ENCODE results near the gene SPG11. TPM values are rescaled to one million over a fixed set of nuclear protein-coding genes. Genes with fewer than 3 reads are reported as not detected.

SPG11 gene
- total and polyA plus RNA-seq, 2 of the 13 experiments (the other 11 are each of a cell fraction or from before 2014, with no cell fraction given), result 31.5 to 40.7 TPM

DNA sequence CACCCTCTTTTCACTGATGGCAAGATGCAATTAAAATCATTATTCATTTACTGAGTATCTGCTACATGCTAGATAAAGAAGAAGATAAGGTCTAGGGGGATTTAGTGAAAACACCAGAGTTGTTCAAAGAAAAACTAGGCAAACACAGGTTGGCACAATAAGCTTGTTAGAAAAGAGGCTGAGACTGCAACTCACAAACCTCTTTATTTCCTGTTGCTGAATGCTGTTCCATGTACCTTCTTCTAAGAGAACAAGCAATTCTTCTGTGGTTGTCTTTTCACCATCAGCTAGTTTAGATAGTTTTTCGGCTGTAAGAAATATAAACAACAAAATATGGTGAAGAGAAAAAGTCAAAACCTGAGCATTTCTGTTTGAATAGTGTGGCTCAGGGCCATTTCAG, 65.4 kb downstream of the SPG11 start (continued):
- TF ChIP-seq, protein P1, sequence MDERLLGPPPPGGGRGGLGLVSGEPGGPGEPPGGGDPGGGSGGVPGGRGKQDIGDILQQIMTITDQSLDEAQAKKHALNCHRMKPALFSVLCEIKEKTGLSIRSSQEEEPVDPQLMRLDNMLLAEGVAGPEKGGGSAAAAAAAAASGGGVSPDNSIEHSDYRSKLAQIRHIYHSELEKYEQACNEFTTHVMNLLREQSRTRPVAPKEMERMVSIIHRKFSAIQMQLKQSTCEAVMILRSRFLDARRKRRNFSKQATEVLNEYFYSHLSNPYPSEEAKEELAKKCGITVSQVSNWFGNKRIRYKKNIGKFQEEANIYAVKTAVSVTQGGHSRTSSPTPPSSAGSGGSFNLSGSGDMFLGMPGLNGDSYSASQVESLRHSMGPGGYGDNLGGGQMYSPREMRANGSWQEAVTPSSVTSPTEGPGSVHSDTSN (CRISPR knock-in tag; IDR thresholded peaks at IDR 0.05), result no peak
- TF ChIP-seq, protein P2, sequence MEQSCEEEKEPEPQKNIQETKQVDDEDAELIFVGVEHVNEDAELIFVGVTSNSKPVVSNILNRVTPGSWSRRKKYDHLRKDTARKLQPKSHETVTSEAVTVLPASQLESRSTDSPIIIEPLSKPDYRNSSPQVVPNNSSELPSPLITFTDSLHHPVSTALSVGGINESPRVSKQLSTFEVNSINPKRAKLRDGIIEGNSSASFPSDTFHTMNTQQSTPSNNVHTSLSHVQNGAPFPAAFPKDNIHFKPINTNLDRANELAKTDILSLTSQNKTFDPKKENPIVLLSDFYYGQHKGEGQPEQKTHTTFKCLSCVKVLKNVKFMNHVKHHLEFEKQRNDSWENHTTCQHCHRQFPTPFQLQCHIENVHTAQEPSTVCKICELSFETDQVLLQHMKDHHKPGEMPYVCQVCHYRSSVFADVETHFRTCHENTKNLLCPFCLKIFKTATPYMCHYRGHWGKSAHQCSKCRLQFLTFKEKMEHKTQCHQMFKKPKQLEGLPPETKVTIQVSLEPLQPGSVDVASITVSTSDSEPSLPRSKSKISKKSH (CRISPR knock-in tag; IDR thresholded peaks at IDR 0.05; ENCODE audit: borderline replicate concordance), result no peak
- TF ChIP-seq FOXK1 (CRISPR knock-in tag; IDR thresholded peaks at IDR 0.05; ENCODE audit: borderline replicate concordance, low read depth), result no peak
- TF ChIP-seq MIER2 (CRISPR knock-in tag; IDR thresholded peaks at IDR 0.05), result no peak

DNA sequence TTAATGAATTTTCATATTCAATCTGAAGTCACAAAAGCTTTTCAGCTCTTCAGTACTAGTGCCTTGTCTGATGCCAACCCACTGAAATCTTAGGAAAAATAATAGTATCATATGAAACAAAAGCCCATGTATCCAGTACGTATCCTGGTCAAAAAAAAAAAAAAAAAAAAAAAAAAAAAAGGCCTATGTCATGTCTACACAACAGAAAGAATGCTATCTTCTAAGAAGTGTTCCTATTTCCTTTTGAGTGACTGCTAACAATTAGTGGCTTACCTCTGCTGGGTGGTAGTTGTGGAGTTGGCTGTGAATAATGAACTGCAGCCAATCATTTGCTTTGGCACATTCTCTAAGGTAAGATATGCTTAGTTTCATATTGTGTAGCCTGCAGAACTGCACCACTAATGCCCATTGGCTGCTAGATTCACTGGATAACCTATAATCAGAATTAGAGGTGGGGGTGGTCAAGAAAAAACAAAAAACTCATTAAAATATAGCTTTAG, 66.9 kb downstream of the SPG11 start:
- Histone ChIP-seq H3K4me1 (ENCODE audit: insufficient read depth, low read length) (no peaks in the 10 kb centered on the region), H3K27me3 (ENCODE audit: control insufficient read depth in 1 of 2, insufficient read depth in 2 of 2, low read length in 2 of 2) (no peaks in the 10 kb centered on the region), H2AFZ (ENCODE audit: low read length) (no peak overlapping the region), H4K20me1 (ENCODE audit: insufficient read depth, low read length) (no peaks in the 10 kb centered on the region), H3K4me3 (replicated peaks in 1 of 3; ENCODE audit: insufficient read depth in 1 of 3, low read depth in 2 of 3, low read length in 3 of 3) (no peak overlapping the region), H3K4me2 (ENCODE audit: low read depth, low read length) (no peak overlapping the region), H3K27ac (ENCODE audit: extremely low read length, insufficient read depth, low read length) (no peak overlapping the region), H3K79me2 (ENCODE audit: insufficient read depth, low read length) (no peaks in the 10 kb centered on the region), H3K9ac (ENCODE audit: insufficient read depth, low read depth, low read length) (no peak overlapping the region), H3K9me3 (ENCODE audit: low read length) (no peaks in the 10 kb centered on the region), H3K36me3 (replicated peaks in 1 of 2; ENCODE audit: control insufficient read depth in 1 of 2, insufficient read depth in 2 of 2, low read length in 2 of 2) (peaks cover 9 to 43% of the 10 kb centered on the region in 2 experiments)
- CTCF ChIA-PET (ENCODE audit: low intra/inter-chr PET ratio, low total read pairs), result no interaction called here
- in situ Hi-C loops (cut with HindIII; ENCODE audit: extremely low pct_ligation_motif_present, low pct_unique_long_range_greater_than_20kb), result loop anchor here (25.0 kb wide), 1 partner anchor 316 kb away; no protein-coding TSS in a partner anchor
- FAIRE-seq (no peak), DNase-seq (ENCODE audit: low spot score) (no peak), ATAC-seq (no peak)
- no TSS peak for BruUV-seq (replicated peaks)
- POLR2A ChIA-PET, result no interaction called here
- WGBS (ENCODE audit: low lambda C conversion rate), result 88% methylated on average over 1 of the region's 1 CpG
- intact Hi-C loops (cut with micrococcal nuclease; ENCODE audit: unreplicated experiment), result no loop called here
- TF ChIP-seq ZSCAN21 (CRISPR knock-in tag; IDR thresholded peaks at IDR 0.05; ENCODE audit: borderline replicate concordance) (no peak), FIP1L1 (IDR thresholded peaks at IDR 0.05; ENCODE audit: borderline replicate concordance, insufficient read depth, low read depth, low read length) (no peak), MXD4 (CRISPR knock-in tag; IDR thresholded peaks at IDR 0.05) (no peak), ZNF329 (CRISPR knock-in tag; IDR thresholded peaks at IDR 0.05; ENCODE audit: low read depth) (no peak)
- TF ChIP-seq, protein P3, sequence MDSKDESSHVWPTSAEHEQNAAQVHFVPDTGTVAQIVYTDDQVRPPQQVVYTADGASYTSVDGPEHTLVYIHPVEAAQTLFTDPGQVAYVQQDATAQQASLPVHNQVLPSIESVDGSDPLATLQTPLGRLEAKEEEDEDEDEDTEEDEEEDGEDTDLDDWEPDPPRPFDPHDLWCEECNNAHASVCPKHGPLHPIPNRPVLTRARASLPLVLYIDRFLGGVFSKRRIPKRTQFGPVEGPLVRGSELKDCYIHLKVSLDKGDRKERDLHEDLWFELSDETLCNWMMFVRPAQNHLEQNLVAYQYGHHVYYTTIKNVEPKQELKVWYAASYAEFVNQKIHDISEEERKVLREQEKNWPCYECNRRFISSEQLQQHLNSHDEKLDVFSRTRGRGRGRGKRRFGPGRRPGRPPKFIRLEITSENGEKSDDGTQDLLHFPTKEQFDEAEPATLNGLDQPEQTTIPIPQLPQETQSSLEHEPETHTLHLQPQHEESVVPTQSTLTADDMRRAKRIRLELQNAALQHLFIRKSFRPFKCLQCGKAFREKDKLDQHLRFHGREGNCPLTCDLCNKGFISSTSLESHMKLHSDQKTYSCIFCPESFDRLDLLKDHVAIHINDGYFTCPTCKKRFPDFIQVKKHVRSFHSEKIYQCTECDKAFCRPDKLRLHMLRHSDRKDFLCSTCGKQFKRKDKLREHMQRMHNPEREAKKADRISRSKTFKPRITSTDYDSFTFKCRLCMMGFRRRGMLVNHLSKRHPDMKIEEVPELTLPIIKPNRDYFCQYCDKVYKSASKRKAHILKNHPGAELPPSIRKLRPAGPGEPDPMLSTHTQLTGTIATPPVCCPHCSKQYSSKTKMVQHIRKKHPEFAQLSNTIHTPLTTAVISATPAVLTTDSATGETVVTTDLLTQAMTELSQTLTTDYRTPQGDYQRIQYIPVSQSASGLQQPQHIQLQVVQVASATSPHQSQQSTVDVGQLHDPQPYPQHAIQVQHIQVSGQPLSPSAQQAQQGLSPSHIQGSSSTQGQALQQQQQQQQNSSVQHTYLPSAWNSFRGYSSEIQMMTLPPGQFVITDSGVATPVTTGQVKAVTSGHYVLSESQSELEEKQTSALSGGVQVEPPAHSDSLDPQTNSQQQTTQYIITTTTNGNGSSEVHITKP (CRISPR knock-in tag; IDR thresholded peaks at IDR 0.05; ENCODE audit: low read depth), result no peak
- TF ChIP-seq, protein P4, sequence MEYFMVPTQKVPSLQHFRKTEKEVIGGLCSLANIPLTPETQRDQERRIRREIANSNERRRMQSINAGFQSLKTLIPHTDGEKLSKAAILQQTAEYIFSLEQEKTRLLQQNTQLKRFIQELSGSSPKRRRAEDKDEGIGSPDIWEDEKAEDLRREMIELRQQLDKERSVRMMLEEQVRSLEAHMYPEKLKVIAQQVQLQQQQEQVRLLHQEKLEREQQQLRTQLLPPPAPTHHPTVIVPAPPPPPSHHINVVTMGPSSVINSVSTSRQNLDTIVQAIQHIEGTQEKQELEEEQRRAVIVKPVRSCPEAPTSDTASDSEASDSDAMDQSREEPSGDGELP (IDR thresholded peaks at IDR 0.05; ENCODE audit: borderline replicate concordance, low read depth), result no peak
